Testis (tissue), 5 donors: ENCODE results near the gene WDR74. TPM values are rescaled to one million over a fixed set of nuclear protein-coding genes. Genes with fewer than 3 reads are reported as not detected.

Experiments
- DNase-seq: peaks from one replicate; pipeline ENCODE4 v3.0.0-alpha.2; 2019
- H3K27ac ChIP-seq, 2 donors: fragments of 200-600 bp; sonication (generic); one replicate each; pipeline ENCODE4 v1.5.1; 2019
- H3K27me3 ChIP-seq: fragments of 200-600 bp; sonication (generic); one replicate; pipeline ENCODE4 v1.5.1; 2019
- H3K36me3 ChIP-seq: fragments of 200-600 bp; sonication (generic); one replicate; pipeline ENCODE4 v1.5.1; 2017; ENCODE audit warnings: low read depth; ENCODE audit errors: missing control alignments
- H3K4me1 ChIP-seq: fragments of 200-600 bp; sonication (generic); one replicate; pipeline ENCODE4 v1.5.1; 2019
- H3K4me3 ChIP-seq, 2 donors: fragments of 200-600 bp; sonication (generic); one replicate each; pipeline ENCODE4 v1.5.1; 2017 to 2019
- H3K9me3 ChIP-seq: fragments of 200-600 bp; sonication (generic); one replicate; pipeline ENCODE4 v1.5.1; 2017
- CTCF ChIP-seq, 3 experiments: fragments of 450-650 bp in 2 of 3; fragments of 200-600 bp in 1 of 3; sonication (generic) in 1 of 3; IDR thresholded peaks; one replicate each; pipeline ENCODE4 v1.5.1; 2016 to 2019; ENCODE audit warnings: antibody characterized with exemption in 3 of 3, mild to moderate bottlenecking in 2 of 3, moderate library complexity in 1 of 3
- POLR2A ChIP-seq: fragments of 450-650 bp; IDR thresholded peaks from one replicate; pipeline ENCODE4 v1.6.1; 2017; ENCODE audit warnings: antibody characterized with exemption, mild to moderate bottlenecking, moderate library complexity
- WGBS, 2 donors: methylation state at CpG; one replicate each; pipeline ENCODE4 v1.1.5; 2018; 5-methylcytosine and 5-hydroxymethylcytosine counted together
- intact Hi-C: fragments of 100-400 bp; cut with DNase I; formaldehyde crosslinking; loops from one replicate; pipeline ENCODE4 v1.15.1; 2023; ENCODE audit warnings: low total_unique reads
- long read RNA-seq, 2 donors: transcript quantifications; one replicate each; lab custom pipeline, GENCODE V29; 2026
- polyA plus RNA-seq: library from polyadenylated mRNA; stranded (reverse); fragments of 350-450 nt; fragmentation: Illumina TruSeq; extraction: RNeasy Lipid Tissue Mini Kit (QIAGEN cat#74804); gene quantifications from one replicate; pipeline ENCODE4 v1.2.3, GENCODE V29; 2014; ENCODE audit warnings: low read depth, low replicate concordance; ENCODE audit not compliant: insufficient read depth
- total RNA-seq, 2 donors: library from RNA; depleted of rRNA; stranded (reverse); fragments of >200 nt; gene quantifications; one replicate each; pipeline ENCODE4 v1.2.3, GENCODE V29; 2016

Gene WDR74
- 10 to 100 TPM; 33.4 to 46.7 TPM for total RNA-seq
- polyA plus RNA-seq, result 39.0 TPM
- long read RNA-seq, donor 1, transcript WDR74-201 (11 exons, 1,289 nt), result major isoform, 13 of 16 reads
- long read RNA-seq, donor 1, partial matches to known transcripts, result 0 of 16 reads
- long read RNA-seq, donor 1, other reads (novel, unspliced or antisense), result 0 of 16 reads
- long read RNA-seq, donor 2, transcript WDR74-201 (11 exons, 1,289 nt), result major isoform, 14 of 16 reads
- long read RNA-seq, donor 2, partial matches to known transcripts, result 0 of 16 reads
- long read RNA-seq, donor 2, other reads (novel, unspliced or antisense), result 0 of 16 reads

GRCh38 chr11:62839050-62839945, at the start of gene WDR74:
WDR74 (minus strand) TSS chr11:62839590; CDS start chr11:62839570, 20 bp downstream.
- peak within 1 kb of the TSS; percentile 75 to 90 for H3K4me3 ChIP-seq
- 0% methylated on average over 24 to 55 of the region's 62 CpGs for WGBS, 2 donors
- H3K27ac ChIP-seq, result peak within 1 kb of the TSS; percentile 98 to 99
- peaks cover 8% of the 10 kb centered on the region for H3K4me1 ChIP-seq
- peak; percentile 97 for DNase-seq
- no peaks in the 10 kb centered on the region for H3K27me3 ChIP-seq
- no peak for TF ChIP-seq CTCF (IDR thresholded peaks at IDR 0.05)
- TF ChIP-seq POLR2A, result peak; percentile 85
- H3K36me3 ChIP-seq, result no peaks in the 10 kb centered on the region
- H3K9me3 ChIP-seq, result no peaks in the 10 kb centered on the region
- intact Hi-C loops, result no loop called here

GRCh38 chr11:62889126-62889483, 49.7 kb upstream of the WDR74 start:
- DNase-seq, result no peak
- Histone ChIP-seq H3K9me3 (no peaks in the 10 kb centered on the region), H3K36me3 (peaks cover 3% of the 10 kb centered on the region), H3K27me3 (no peaks in the 10 kb centered on the region), H3K27ac (no peak overlapping the region), H3K4me1 (peaks cover 4% of the 10 kb centered on the region), H3K4me3 (no peak overlapping the region)
- TF ChIP-seq POLR2A, result no peak
- no peak for TF ChIP-seq CTCF (IDR thresholded peaks at IDR 0.05)
- intact Hi-C loops, result no loop called here
- WGBS, 2 donors, result 56 to 77% methylated on average over 2 of the region's 2 CpGs

- no peak for DNase-seq
- intact Hi-C loops, result no loop called here
- peaks cover 3% of the 10 kb centered on the region for H3K36me3 ChIP-seq
- H3K27ac ChIP-seq, result no peak overlapping the region
- TF ChIP-seq CTCF (IDR thresholded peaks at IDR 0.05) (no peak), POLR2A (no peak)
- peaks cover 5% of the 10 kb centered on the region for H3K4me1 ChIP-seq
- H3K9me3 ChIP-seq, result no peaks in the 10 kb centered on the region
- H3K4me3 ChIP-seq, result no peak overlapping the region
- no peaks in the 10 kb centered on the region for H3K27me3 ChIP-seq
- WGBS, 2 donors, result 92 to 95% methylated on average over 14 of the region's 14 CpGs
Observed at GRCh38 chr11:62888406-62888805, 49.0 kb upstream of the WDR74 start.

- Histone ChIP-seq H3K27me3 (no peaks in the 10 kb centered on the region), H3K4me1 (peaks cover 16% of the 10 kb centered on the region), H3K9me3 (no peaks in the 10 kb centered on the region), H3K36me3 (peaks cover 3% of the 10 kb centered on the region), H3K4me3 (no peak overlapping the region), H3K27ac (no peak overlapping the region)
- intact Hi-C loops, result no loop called here
- no peak for DNase-seq
- TF ChIP-seq CTCF (IDR thresholded peaks at IDR 0.05), result no peak
- no peak for TF ChIP-seq POLR2A
- WGBS, 2 donors, result 77% methylated on average over 9 to 11 of the region's 11 CpGs
Observed at GRCh38 chr11:62885137-62885750, 45.9 kb upstream of the WDR74 start.
